ENCODE data around the gene PROM1.

DNA sequence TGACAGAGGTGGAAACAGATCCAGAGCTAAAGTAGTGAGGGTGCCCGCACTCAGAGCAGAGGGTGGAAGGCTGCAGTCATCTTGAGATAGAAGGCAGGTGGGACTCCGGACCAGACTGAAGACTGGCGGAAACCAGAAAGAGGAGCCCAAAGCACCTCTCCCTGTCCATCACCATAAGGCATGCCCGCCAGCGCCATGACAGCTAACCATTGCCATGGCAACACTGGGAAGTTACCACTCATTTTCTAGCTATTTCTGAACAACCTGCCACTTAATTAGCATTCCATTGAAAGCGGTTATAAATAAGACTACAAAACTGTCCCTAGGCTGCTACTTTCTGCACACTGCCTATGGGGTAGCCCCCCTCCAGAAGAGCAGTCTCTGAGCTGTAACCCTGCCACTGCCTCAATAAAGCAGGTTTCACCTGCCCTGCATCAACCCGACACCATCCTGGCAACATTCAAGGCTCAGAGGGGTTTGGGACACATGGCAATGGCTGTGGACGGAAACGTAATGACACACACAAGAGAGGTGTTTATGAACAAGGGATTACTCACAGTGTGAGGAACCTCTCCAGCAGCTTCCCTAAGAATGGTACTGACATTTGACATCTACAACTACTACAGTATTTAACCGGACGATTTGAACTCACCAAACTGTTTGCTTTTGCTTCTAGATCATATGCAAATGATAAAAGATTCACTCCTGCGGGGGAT, 93.1 kb downstream of the PROM1 start:
- TF ChIP-seq POLR2A (IDR thresholded peaks at IDR 0.05; ENCODE audit: low read depth) (no peak), EP300 (IDR thresholded peaks at IDR 0.05) (no peak)
- TF ChIP-seq, protein P1, sequence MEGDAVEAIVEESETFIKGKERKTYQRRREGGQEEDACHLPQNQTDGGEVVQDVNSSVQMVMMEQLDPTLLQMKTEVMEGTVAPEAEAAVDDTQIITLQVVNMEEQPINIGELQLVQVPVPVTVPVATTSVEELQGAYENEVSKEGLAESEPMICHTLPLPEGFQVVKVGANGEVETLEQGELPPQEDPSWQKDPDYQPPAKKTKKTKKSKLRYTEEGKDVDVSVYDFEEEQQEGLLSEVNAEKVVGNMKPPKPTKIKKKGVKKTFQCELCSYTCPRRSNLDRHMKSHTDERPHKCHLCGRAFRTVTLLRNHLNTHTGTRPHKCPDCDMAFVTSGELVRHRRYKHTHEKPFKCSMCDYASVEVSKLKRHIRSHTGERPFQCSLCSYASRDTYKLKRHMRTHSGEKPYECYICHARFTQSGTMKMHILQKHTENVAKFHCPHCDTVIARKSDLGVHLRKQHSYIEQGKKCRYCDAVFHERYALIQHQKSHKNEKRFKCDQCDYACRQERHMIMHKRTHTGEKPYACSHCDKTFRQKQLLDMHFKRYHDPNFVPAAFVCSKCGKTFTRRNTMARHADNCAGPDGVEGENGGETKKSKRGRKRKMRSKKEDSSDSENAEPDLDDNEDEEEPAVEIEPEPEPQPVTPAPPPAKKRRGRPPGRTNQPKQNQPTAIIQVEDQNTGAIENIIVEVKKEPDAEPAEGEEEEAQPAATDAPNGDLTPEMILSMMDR (IDR thresholded peaks at IDR 0.05) = no peak
